Stimulated activated naive CD8-positive, alpha-beta T cell treated with anti-CD3 and anti-CD28 coated beads, Interleukin-15, Interleukin-2, amounts not matched to agents 100 ng/mL and 50 ng/mL, for 24 hours (primary cell): Measurements from ENCODE around the gene PTPRF.
"Not testable (repeated sequence)": the region's sequence is repeated elsewhere in the genome, so short reads cannot be mapped to it uniquely, and the experiment has no call there.

Source experiments
- H3K27ac Mint-ChIP-seq: one replicate; pipeline ENCODE4 v1.8.0; 2021; ENCODE audit warnings: mild to moderate bottlenecking, mixed read lengths
- H3K27me3 Mint-ChIP-seq: one replicate; pipeline ENCODE4 v1.8.0; 2021; ENCODE audit warnings: mixed read lengths
- H3K36me3 Mint-ChIP-seq: one replicate; pipeline ENCODE4 v1.8.0; 2021; ENCODE audit warnings: low read depth, mixed read lengths
- H3K4me1 Mint-ChIP-seq: one replicate; pipeline ENCODE4 v1.8.0; 2021; ENCODE audit warnings: low read depth, mixed read lengths
- H3K4me3 Mint-ChIP-seq: one replicate; pipeline ENCODE4 v1.8.0; 2021; ENCODE audit warnings: mild to moderate bottlenecking, mixed read lengths
- H3K9me3 Mint-ChIP-seq: one replicate; pipeline ENCODE4 v1.8.0; 2021; ENCODE audit warnings: mixed read lengths

The PTPRF gene

GRCh38 chr1:43619314-43619790 lies 88.7 kb downstream of the PTPRF start:
- Mint-ChIP-seq H3K27me3 (no peaks in the 10 kb centered on the region), H3K4me1 (no peaks in the 10 kb centered on the region), H3K4me3 (no peak overlapping the region), H3K9me3 (no peaks in the 10 kb centered on the region), H3K36me3 (no peaks in the 10 kb centered on the region), H3K27ac (no peak overlapping the region)

GRCh38 chr1:43619996-43620920 lies 89.6 kb downstream of the PTPRF start:
- Mint-ChIP-seq H3K4me3 (no peak overlapping the region), H3K9me3 (no peaks in the 10 kb centered on the region), H3K4me1 (no peaks in the 10 kb centered on the region), H3K27ac (no peak overlapping the region), H3K27me3 (no peaks in the 10 kb centered on the region), H3K36me3 (no peaks in the 10 kb centered on the region)

- H3K4me1 Mint-ChIP-seq, result no peaks in the 10 kb centered on the region
- H3K27me3 Mint-ChIP-seq, result no peaks in the 10 kb centered on the region
- no peaks in the 10 kb centered on the region for H3K36me3 Mint-ChIP-seq
These were observed 90.3 kb downstream of the PTPRF start for GRCh38 chr1:43620956-43621355.

GRCh38 chr1:43621386-43621785 lies 90.7 kb downstream of the PTPRF start:
- H3K4me3 Mint-ChIP-seq, result no peak overlapping the region
- no peak overlapping the region for H3K27ac Mint-ChIP-seq
- no peaks in the 10 kb centered on the region for H3K27me3 Mint-ChIP-seq
- H3K4me1 Mint-ChIP-seq, result no peaks in the 10 kb centered on the region
- H3K9me3 Mint-ChIP-seq, result no peaks in the 10 kb centered on the region
- H3K36me3 Mint-ChIP-seq, result no peaks in the 10 kb centered on the region

More at GRCh38 chr1:43620956-43621355, 90.3 kb downstream of the PTPRF start:
- no peak overlapping the region for H3K4me3 Mint-ChIP-seq
- no peaks in the 10 kb centered on the region for H3K9me3 Mint-ChIP-seq
- H3K27ac Mint-ChIP-seq, result no peak overlapping the region

- Mint-ChIP-seq H3K36me3 (no peaks in the 10 kb centered on the region), H3K9me3 (no peaks in the 10 kb centered on the region), H3K27ac (no peak overlapping the region), H3K4me1 (no peaks in the 10 kb centered on the region), H3K27me3 (peaks cover 3% of the 10 kb centered on the region), H3K4me3 (no peak overlapping the region)
These were observed 91.2 kb downstream of the PTPRF start for GRCh38 chr1:43621861-43622260.

GRCh38 chr1:43622471-43622870 lies 91.8 kb downstream of the PTPRF start:
- H3K36me3 Mint-ChIP-seq, result no peaks in the 10 kb centered on the region

GRCh38 chr1:43622901-43623780 lies 92.5 kb downstream of the PTPRF start:
- Mint-ChIP-seq H3K36me3 (no peaks in the 10 kb centered on the region), H3K9me3 (no peaks in the 10 kb centered on the region), H3K4me3 (no peak overlapping the region)

More at GRCh38 chr1:43622471-43622870, 91.8 kb downstream of the PTPRF start:
- H3K9me3 Mint-ChIP-seq, result no peaks in the 10 kb centered on the region
- no peak overlapping the region for H3K27ac Mint-ChIP-seq
- H3K27me3 Mint-ChIP-seq, result peaks cover 5% of the 10 kb centered on the region
- no peak overlapping the region for H3K4me3 Mint-ChIP-seq
- H3K4me1 Mint-ChIP-seq, result no peaks in the 10 kb centered on the region

GRCh38 chr1:43625063-43625780 lies 94.5 kb downstream of the PTPRF start:
- no peak overlapping the region for H3K27ac Mint-ChIP-seq

More at GRCh38 chr1:43622901-43623780, 92.5 kb downstream of the PTPRF start:
- Mint-ChIP-seq H3K27me3 (peaks cover 5% of the 10 kb centered on the region), H3K4me1 (no peaks in the 10 kb centered on the region), H3K27ac (no peak overlapping the region)

GRCh38 chr1:43632135-43632670 lies 101.5 kb downstream of the PTPRF start:
- Mint-ChIP-seq H3K4me3 (no peak overlapping the region), H3K9me3 (no peaks in the 10 kb centered on the region), H3K4me1 (no peaks in the 10 kb centered on the region), H3K27ac (no peak overlapping the region), H3K27me3 (peaks cover 5% of the 10 kb centered on the region), H3K36me3 (no peaks in the 10 kb centered on the region)

More at GRCh38 chr1:43625063-43625780, 94.5 kb downstream of the PTPRF start:
- H3K4me1 Mint-ChIP-seq, result no peaks in the 10 kb centered on the region
- H3K36me3 Mint-ChIP-seq, result no peaks in the 10 kb centered on the region
- H3K9me3 Mint-ChIP-seq, result no peaks in the 10 kb centered on the region
- H3K27me3 Mint-ChIP-seq, result peaks cover 5% of the 10 kb centered on the region
- no peak overlapping the region for H3K4me3 Mint-ChIP-seq

GRCh38 chr1:43634721-43635120 lies 104.0 kb downstream of the PTPRF start:
- H3K9me3 Mint-ChIP-seq, result no peaks in the 10 kb centered on the region
- H3K4me3 Mint-ChIP-seq, result no peak overlapping the region
- no peaks in the 10 kb centered on the region for H3K4me1 Mint-ChIP-seq
- no peak overlapping the region for H3K27ac Mint-ChIP-seq
- H3K27me3 Mint-ChIP-seq, result peaks cover 5% of the 10 kb centered on the region
- H3K36me3 Mint-ChIP-seq, result no peaks in the 10 kb centered on the region

- Mint-ChIP-seq H3K27ac (no peak overlapping the region), H3K36me3 (no peaks in the 10 kb centered on the region), H3K9me3 (no peaks in the 10 kb centered on the region), H3K4me3 (no peak overlapping the region), H3K4me1 (no peaks in the 10 kb centered on the region), H3K27me3 (peaks cover 9% of the 10 kb centered on the region)
These were observed 105.4 kb downstream of the PTPRF start for GRCh38 chr1:43636006-43636641.

- Mint-ChIP-seq H3K9me3 (no peaks in the 10 kb centered on the region), H3K4me1 (no peaks in the 10 kb centered on the region), H3K27me3 (peaks cover 4% of the 10 kb centered on the region), H3K36me3 (no peaks in the 10 kb centered on the region), H3K4me3 (no peak overlapping the region), H3K27ac (no peak overlapping the region)
These were observed 106.6 kb downstream of the PTPRF start for GRCh38 chr1:43637267-43637666.

GRCh38 chr1:43638381-43638780 lies 107.7 kb downstream of the PTPRF start:
- peaks cover 13% of the 10 kb centered on the region for H3K27me3 Mint-ChIP-seq

More at GRCh38 chr1:43638381-43638780, 107.7 kb downstream of the PTPRF start:
- H3K27ac Mint-ChIP-seq, H3K36me3 Mint-ChIP-seq, H3K9me3 Mint-ChIP-seq, H3K4me3 Mint-ChIP-seq, H3K4me1 Mint-ChIP-seq: not testable (repeated sequence)
